Heart left ventricle (tissue), 16 donors: ENCODE results near the gene CRMP1. TPM values are rescaled to one million over a fixed set of nuclear protein-coding genes. Genes with fewer than 3 reads are reported as not detected.

Source experiments
- ATAC-seq, 4 donors: fragments of 200-7000 bp; cut with Tn5 transposase; one replicate each; pipeline ENCODE4 v1.9.1; 2020 to 2022; ENCODE audit warnings: moderate library complexity in 4 of 4, mild to moderate bottlenecking in 3 of 4, moderate number of reproducible peaks in 1 of 4
- DNase-seq, 5 donors: peaks; one replicate each; pipeline ENCODE4 v3.0.0-alpha.2; 2020
- H3K27ac ChIP-seq, 12 donors: fragments of 200-600 bp; sonication (generic) in 4 of 12; one replicate each; pipeline versions ENCODE4 v1.5.0 to v1.8.0; 2016 to 2022; ENCODE audit warnings: mild to moderate bottlenecking in 2 of 12
- H3K27me3 ChIP-seq, 9 donors: fragments of 200-600 bp; sonication (generic) in 2 of 9; one replicate each; pipeline versions ENCODE4 v1.5.1 to v1.8.0; 2016 to 2022; ENCODE audit warnings: mild to moderate bottlenecking in 3 of 9
- H3K36me3 ChIP-seq, 9 donors: fragments of 200-600 bp; sonication (generic) in 2 of 9; one replicate each; pipeline versions ENCODE4 v1.5.0 to v1.8.0; 2018 to 2022; ENCODE audit warnings: mild to moderate bottlenecking in 2 of 9
- H3K4me1 ChIP-seq, 12 donors: fragments of 200-600 bp; sonication (generic) in 4 of 12; one replicate each; pipeline versions ENCODE4 v1.5.0 to v1.8.0; 2016 to 2022; ENCODE audit warnings: mild to moderate bottlenecking in 3 of 12
- H3K4me3 ChIP-seq, 12 donors: fragments of 200-600 bp; sonication (generic) in 4 of 12; one replicate each; pipeline versions ENCODE4 v1.5.0 to v1.8.0; 2017 to 2022; ENCODE audit warnings: mild to moderate bottlenecking in 9 of 12, moderate library complexity in 4 of 12
- H3K9me3 ChIP-seq, 12 donors: fragments of 200-600 bp; sonication (generic) in 4 of 12; one replicate each; pipeline versions ENCODE4 v1.5.0 to v1.8.0; 2016 to 2022; ENCODE audit warnings: mild to moderate bottlenecking in 1 of 12
- POLR2A ChIP-seq, 2 donors: fragments of 450-650 bp; IDR thresholded peaks; one replicate each; pipeline ENCODE4 v1.6.1; 2017; ENCODE audit warnings: antibody characterized with exemption in 2 of 2, mild to moderate bottlenecking in 2 of 2, moderate library complexity in 2 of 2
- WGBS, 4 donors: extraction: QIAGEN DNeasy Blood & Tissue Kit in 2 of 4; methylation state at CpG; one replicate each; pipeline versions ENCODE4 v1.1.5 to v1.1.7; 2013 to 2018; 5-methylcytosine and 5-hydroxymethylcytosine counted together
- intact Hi-C, 10 donors: fragments of 100-400 bp; cut with DNase I; formaldehyde crosslinking; loops; one replicate each; pipeline versions ENCODE4 v1.11.1 to v1.14.2; 2022
- polyA plus RNA-seq, 2 donors: library from polyadenylated mRNA; stranded (reverse); fragments of 200-250 nt; gene quantifications; one replicate each; pipeline ENCODE4 v1.2.3, GENCODE V29; 2013
- total RNA-seq, 9 donors: library from RNA; depleted of rRNA in 2 of 9; stranded (reverse); fragments of >200 nt in 2 of 9; fragmentation: NEBNext Ultra II Directional in 3 of 9; extraction: Animal tissue kit (Norgen Biotek cat#: 25700) in 3 of 9; gene quantifications; one replicate each; pipeline versions ENCODE4 v1.1.0 to v1.2.4, GENCODE V29; 2016 to 2023
- TF ChIP-seq, protein P1 (sequence below), 12 donors: fragments of 200-600 bp; sonication (generic) in 4 of 12; IDR thresholded peaks; one replicate each; pipeline versions ENCODE4 v1.5.0 to v1.8.0; 2018 to 2022; ENCODE audit warnings: antibody characterized with exemption in 12 of 12, mild to moderate bottlenecking in 5 of 12
- donor health status: ischemic (EF 13 %, LVEDD 7.1; RV severe dilation, severe dysfunction).
- donor health status: healthy with polysubstance abuse.
- donor health status: DM: no; HTN: yes; CAD: no.
- donor health status: DM: no; HTN: no; CAD: no.
- donor health status: ischemic (EF 25% LVEDD 6.9; RV normal size, moderate dysfunction).
- donor health status: ischemic (EF 25% LVEDD 5.7; RV mildly dilated, moderate dysfunction).
- donor health status: healthy.
- donor health status: DM: yes; HTN: yes; CAD: no.
- donor health status: ischemic (EF 35%, LVEDD 5.7; RV mildly dilated, moderate dysfunction).
- donor health status: nonischemic (EF 11% LVEDD 7.7; RV severe dilation, severe dysfunction).
- donor health status: DM: yes; HTN: yes; CAD: no.
- donor health status: PGD.
- donor health status: ischemic (EF 29% LVEDD 5.4; RV normal size, mild dysfunction).
- donor health status: nonischemic (EF 23%, LVEDD 6.1; RV moderate dilation, normal function).

CRMP1 gene
- total and polyA plus RNA-seq, 11 donors: 0.34 to 2.4 (median 0.93) TPM

GRCh38 chr4:5791654-5792053, 101.2 kb downstream of the CRMP1 start:
- no peaks in the 10 kb centered on the region for H3K27me3 ChIP-seq
- DNase-seq: no peak
- no peak overlapping the region for H3K4me3 ChIP-seq
- no peak overlapping the region for H3K27ac ChIP-seq
- no peaks in the 10 kb centered on the region for H3K9me3 ChIP-seq
- H3K4me1 ChIP-seq: no peaks in the 10 kb centered on the region
- intact Hi-C loops: loop anchor here in 3 of 10 donors (5.0 to 10.0 kb wide), 3 partner anchors 737 to 1307 kb away; partner anchors contain the start of gene STK32B (in 3 of the 3)
- no peak for ATAC-seq
- H3K36me3 ChIP-seq: peaks cover 0 to 56% (median 15%) of the 10 kb centered on the region in 9 donors
- WGBS, 4 donors: 81 to 91% (median 90%) methylated on average over 3 of the region's 3 CpGs
- TF ChIP-seq, protein P1, sequence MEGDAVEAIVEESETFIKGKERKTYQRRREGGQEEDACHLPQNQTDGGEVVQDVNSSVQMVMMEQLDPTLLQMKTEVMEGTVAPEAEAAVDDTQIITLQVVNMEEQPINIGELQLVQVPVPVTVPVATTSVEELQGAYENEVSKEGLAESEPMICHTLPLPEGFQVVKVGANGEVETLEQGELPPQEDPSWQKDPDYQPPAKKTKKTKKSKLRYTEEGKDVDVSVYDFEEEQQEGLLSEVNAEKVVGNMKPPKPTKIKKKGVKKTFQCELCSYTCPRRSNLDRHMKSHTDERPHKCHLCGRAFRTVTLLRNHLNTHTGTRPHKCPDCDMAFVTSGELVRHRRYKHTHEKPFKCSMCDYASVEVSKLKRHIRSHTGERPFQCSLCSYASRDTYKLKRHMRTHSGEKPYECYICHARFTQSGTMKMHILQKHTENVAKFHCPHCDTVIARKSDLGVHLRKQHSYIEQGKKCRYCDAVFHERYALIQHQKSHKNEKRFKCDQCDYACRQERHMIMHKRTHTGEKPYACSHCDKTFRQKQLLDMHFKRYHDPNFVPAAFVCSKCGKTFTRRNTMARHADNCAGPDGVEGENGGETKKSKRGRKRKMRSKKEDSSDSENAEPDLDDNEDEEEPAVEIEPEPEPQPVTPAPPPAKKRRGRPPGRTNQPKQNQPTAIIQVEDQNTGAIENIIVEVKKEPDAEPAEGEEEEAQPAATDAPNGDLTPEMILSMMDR (IDR thresholded peaks at IDR 0.05): no peak

DNA sequence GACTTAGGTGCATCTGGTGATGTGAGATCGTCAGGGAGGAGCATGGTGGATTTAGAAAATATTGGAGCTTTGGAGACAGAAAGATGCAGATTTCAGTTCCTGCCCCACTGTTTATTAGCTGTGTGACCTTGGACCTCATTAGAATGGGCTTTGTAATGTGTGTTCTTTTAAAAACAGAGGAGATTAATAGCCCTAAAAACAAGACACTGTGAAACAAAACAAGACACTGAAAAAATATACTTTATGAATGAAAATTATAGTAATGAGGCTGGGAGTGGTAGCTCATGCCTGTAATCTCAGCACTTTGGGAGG, 102.4 kb downstream of the CRMP1 start:
- Histone ChIP-seq H3K36me3 (peaks cover 0 to 48% (median 10%) of the 10 kb centered on the region in 9 donors), H3K9me3 (no peaks in the 10 kb centered on the region), H3K4me3 (no peak overlapping the region), H3K27me3 (no peaks in the 10 kb centered on the region), H3K27ac (no peak overlapping the region), H3K4me1 (peaks cover 0 to 9% (median 0%) of the 10 kb centered on the region in 12 donors)
- no peak for DNase-seq
- TF ChIP-seq, protein P1 (IDR thresholded peaks at IDR 0.05): peak in 1 of 12 donors; percentile 3
- no peak for TF ChIP-seq POLR2A (IDR thresholded peaks at IDR 0.05)
- no peak for ATAC-seq
- 42 to 64% (median 48%) methylated on average over 1 of the region's 1 CpG for WGBS, 4 donors
- intact Hi-C loops: loop anchor here in 4 of 10 donors (1.0 to 10.0 kb wide), 4 partner anchors 736 to 1306 kb away; partner anchors contain the start of gene STK32B (in 3 of the 4)

DNA sequence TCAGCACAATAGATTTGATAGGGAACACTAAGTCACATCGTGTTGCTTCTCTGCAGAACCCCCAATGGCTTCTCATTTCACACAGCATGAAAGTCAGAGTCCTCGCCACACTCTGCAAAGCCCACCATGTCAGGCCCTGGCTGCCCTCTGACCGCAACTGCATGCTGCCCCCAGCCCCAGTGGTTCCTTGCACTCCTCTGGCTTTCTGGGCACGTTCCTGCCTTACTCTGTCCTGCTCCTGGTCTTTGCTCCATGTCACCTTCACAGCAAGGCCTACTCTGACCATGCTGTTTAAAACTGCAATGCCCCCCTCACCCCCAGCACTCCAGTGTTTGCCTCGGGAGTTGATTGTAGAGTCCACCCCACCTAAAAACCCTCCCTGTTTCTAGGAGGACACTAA, 103.7 kb downstream of the CRMP1 start:
- DNase-seq (peak in 1 of 5 donors; percentile 2), ATAC-seq (no peak)
- H3K4me3 ChIP-seq: no peak overlapping the region
- peaks cover 0 to 40% (median 6%) of the 10 kb centered on the region in 9 donors for H3K36me3 ChIP-seq
- H3K4me1 ChIP-seq: peaks cover 0 to 12% (median 0%) of the 10 kb centered on the region in 12 donors
- no peaks in the 10 kb centered on the region for H3K9me3 ChIP-seq
- TF ChIP-seq, protein P1 (IDR thresholded peaks at IDR 0.05): no peak
- TF ChIP-seq POLR2A (IDR thresholded peaks at IDR 0.05): no peak
- no peak overlapping the region for H3K27ac ChIP-seq
- no peaks in the 10 kb centered on the region for H3K27me3 ChIP-seq
- intact Hi-C loops: loop anchor here in 1 of 10 donors (10.0 kb wide), 1 partner anchor 384 kb away; no protein-coding TSS in a partner anchor
- WGBS, 4 donors: 77 to 92% (median 88%) methylated on average over 5 of the region's 5 CpGs

GRCh38 chr4:5788144-5788543, 104.7 kb downstream of the CRMP1 start:
- ATAC-seq: no peak
- 59 to 64% (median 61%) methylated on average over 2 of the region's 2 CpGs for WGBS, 4 donors
- peaks cover 0 to 40% (median 4%) of the 10 kb centered on the region in 9 donors for H3K36me3 ChIP-seq

More at GRCh38 chr4:5788144-5788543, 104.7 kb downstream of the CRMP1 start:
- TF ChIP-seq, protein P1 (IDR thresholded peaks at IDR 0.05): no peak
- TF ChIP-seq POLR2A (IDR thresholded peaks at IDR 0.05): no peak
- Histone ChIP-seq H3K4me1 (peaks cover 0 to 12% (median 0%) of the 10 kb centered on the region in 12 donors), H3K27ac (no peak overlapping the region), H3K27me3 (no peaks in the 10 kb centered on the region), H3K4me3 (no peak overlapping the region), H3K9me3 (no peaks in the 10 kb centered on the region)
- intact Hi-C loops: loop anchor here in 1 of 10 donors (10.0 kb wide), 1 partner anchor 383 kb away; no protein-coding TSS in a partner anchor
- peak in 1 of 5 donors; percentile 11 for DNase-seq
